CD4-positive, alpha-beta T cell (primary cell): ENCODE data around the gene CDC42EP3. TPM values are rescaled to one million over a fixed set of nuclear protein-coding genes. Genes with fewer than 3 reads are reported as not detected.
A peak's percentile ranks its signal among the peaks of the same experiment; 100 is the strongest.

Experiments used
- ATAC-seq: fragments of 200-7000 bp; cut with Tn5 transposase; one replicate; pipeline ENCODE4 v1.10.0; 2022; ENCODE audit warnings: mild to moderate bottlenecking; ENCODE audit not compliant: poor library complexity
- CTCF ChIA-PET: fragments of 350-600 bp; sonication (Branson Sonifier 250); formaldehyde crosslinking; loops from one replicate; lab custom pipeline; 2021; ENCODE audit warnings: antibody characterized with exemption, inconsistent platforms; lab: Charles Lee
- POLR2A ChIA-PET: fragments of 350-600 bp; sonication (Branson Sonifier 250); formaldehyde crosslinking; loops from one replicate; lab custom pipeline; 2021; ENCODE audit warnings: antibody characterized with exemption, inconsistent platforms; lab: Charles Lee
- DNase-seq, 14 experiments: peaks; one replicate each; pipeline ENCODE4 v3.0.0-alpha.2; 2013 to 2020; ENCODE audit warnings: mixed read lengths in 2 of 14
- H3K27ac ChIP-seq, 2 donors: one replicate each; pipeline versions ENCODE4 v1.5.1 to v1.7.0; 2013; ENCODE audit warnings: low read length in 2 of 2, low read depth in 1 of 2, mild to moderate bottlenecking in 1 of 2
- H3K27me3 ChIP-seq, 2 experiments: 1 replicate in 1 of 2; 2 replicates in 1 of 2; pipeline versions ENCODE4 v1.6.1 to v1.7.0; 2013; ENCODE audit warnings: low read length in 2 of 2, control low read depth in 1 of 2, mild to moderate bottlenecking in 1 of 2, moderate library complexity in 1 of 2; ENCODE audit not compliant: insufficient read depth in 2 of 2, control insufficient read depth in 1 of 2
- H3K36me3 ChIP-seq: one replicate; pipeline ENCODE4 v1.6.1; 2013; ENCODE audit warnings: low read length, control low read depth; ENCODE audit not compliant: insufficient read depth
- H3K4me1 ChIP-seq: one replicate; pipeline ENCODE4 v1.6.1; 2013; ENCODE audit warnings: low read length, control low read depth; ENCODE audit not compliant: insufficient read depth
- H3K4me3 ChIP-seq: one replicate; pipeline ENCODE4 v1.5.1; 2013; ENCODE audit warnings: mild to moderate bottlenecking, low read length, moderate library complexity
- H3K9me3 ChIP-seq, 2 experiments: 1 replicate in 1 of 2; 2 replicates in 1 of 2; pipeline versions ENCODE4 v1.6.1 to v1.7.0; 2013; ENCODE audit warnings: low read length in 2 of 2, mild to moderate bottlenecking in 2 of 2, control low read depth in 1 of 2, moderate library complexity in 1 of 2; ENCODE audit not compliant: control insufficient read depth in 1 of 2, insufficient read depth in 1 of 2
- H3K27ac Mint-ChIP-seq: one replicate; pipeline ENCODE4 v1.8.0; 2020; ENCODE audit warnings: mixed read lengths
- H3K27me3 Mint-ChIP-seq: one replicate; pipeline ENCODE4 v1.8.0; 2021; ENCODE audit warnings: mixed read lengths
- H3K36me3 Mint-ChIP-seq: one replicate; pipeline ENCODE4 v1.8.0; 2021; ENCODE audit warnings: low read depth, mixed read lengths
- H3K4me1 Mint-ChIP-seq: one replicate; pipeline ENCODE4 v1.8.0; 2021; ENCODE audit warnings: low read depth, mixed read lengths
- H3K4me3 Mint-ChIP-seq: one replicate; pipeline ENCODE4 v1.8.0; 2020; ENCODE audit warnings: mild to moderate bottlenecking, mixed read lengths
- H3K9me3 Mint-ChIP-seq: one replicate; pipeline ENCODE4 v1.8.0; 2020; ENCODE audit warnings: mixed read lengths
- CTCF ChIP-seq: fragments of 200-600 bp; IDR thresholded peaks from one replicate; pipeline ENCODE4 v1.8.0; 2022; ENCODE audit warnings: antibody characterized with exemption, mild to moderate bottlenecking
- intact Hi-C, 2 experiments: fragments of 100-400 bp; cut with DNase I in 1 of 2; cut with micrococcal nuclease in 1 of 2; formaldehyde crosslinking; loops; one replicate each; pipeline versions ENCODE4 v1.15.1 to v1.9.0; 2023 to 2025; cut with DNase I, micrococcal nuclease
- total RNA-seq, 174 experiments: library from RNA in 2 of 174; stranded (reverse) in 2 of 174; gene quantifications; one replicate each; pipeline ENCODE4 v1.2.3 and lab custom pipeline; 2021 to 2026

The CDC42EP3 gene
- total RNA-seq, 2 experiments from 2014 or later, result 20.6 to 24.1 TPM

GRCh38 chr2:37637190-37637860 is 34.1 kb downstream of the CDC42EP3 start:
- DNase-seq (no peak), ATAC-seq (no peak)
- Mint-ChIP-seq H3K36me3 (peaks cover 16% of the 10 kb centered on the region), H3K27me3 (no peaks in the 10 kb centered on the region), H3K4me3 (no peak overlapping the region), H3K4me1 (peaks cover 85% of the 10 kb centered on the region), H3K9me3 (peaks cover 2% of the 10 kb centered on the region), H3K27ac (peak overlapping the region; percentile 88)
- ChIA-PET POLR2A (interaction anchor here (0.9 to 1.6 kb wide), 2 partner anchors 11 to 32 kb away, joined by 3 to 4 read pairs; no protein-coding TSS in a partner anchor), CTCF (no interaction called here)
- Histone ChIP-seq H3K4me3 (no peak overlapping the region), H3K9me3 (no peaks in the 10 kb centered on the region), H3K36me3 (peaks cover 25% of the 10 kb centered on the region), H3K4me1 (peaks cover 49% of the 10 kb centered on the region), H3K27ac (no peak overlapping the region), H3K27me3 (no peaks in the 10 kb centered on the region)
- TF ChIP-seq CTCF, result no peak
- intact Hi-C loops, result no loop called here

GRCh38 chr2:37636381-37637066 is 34.9 kb downstream of the CDC42EP3 start:
- peak overlapping the region; percentile 88 for H3K27ac Mint-ChIP-seq
- ATAC-seq (no peak), DNase-seq (no peak)
- H3K4me1 Mint-ChIP-seq, result peaks cover 78% of the 10 kb centered on the region
- ChIA-PET CTCF (no interaction called here), POLR2A (interaction anchor here (0.6 to 1.6 kb wide), 5 partner anchors 10 to 36 kb away, joined by 3 to 4 read pairs (median 3); no protein-coding TSS in a partner anchor)
- Histone ChIP-seq H3K4me1 (peaks cover 47% of the 10 kb centered on the region), H3K36me3 (peaks cover 18% of the 10 kb centered on the region), H3K27me3 (no peaks in the 10 kb centered on the region), H3K4me3 (no peak overlapping the region), H3K27ac (peak overlapping the region in 1 of 2 donors; percentile 70), H3K9me3 (no peaks in the 10 kb centered on the region)
- H3K9me3 Mint-ChIP-seq, result peaks cover 2% of the 10 kb centered on the region
- TF ChIP-seq CTCF, result no peak
- H3K36me3 Mint-ChIP-seq, result peaks cover 8% of the 10 kb centered on the region
- H3K27me3 Mint-ChIP-seq, result no peaks in the 10 kb centered on the region
- intact Hi-C loops, result no loop called here
- no peak overlapping the region for H3K4me3 Mint-ChIP-seq

- H3K4me1 ChIP-seq, result peaks cover 47% of the 10 kb centered on the region
- Mint-ChIP-seq H3K36me3 (no peaks in the 10 kb centered on the region), H3K4me3 (peak overlapping the region; percentile 8), H3K4me1 (peaks cover 76% of the 10 kb centered on the region), H3K9me3 (no peaks in the 10 kb centered on the region), H3K27ac (peak overlapping the region; percentile 88), H3K27me3 (no peaks in the 10 kb centered on the region)
- peak; percentile 89 for ATAC-seq
- intact Hi-C loops, result loop anchor here in 1 of 2 experiments (1.0 kb wide), 4 partner anchors 9 to 221 kb away; no protein-coding TSS in a partner anchor
- ChIA-PET CTCF (interaction anchor here (0.6 kb wide), 1 partner anchor 12 kb away, joined by 3 read pairs; no protein-coding TSS in a partner anchor), POLR2A (interaction anchor here (0.6 to 1.6 kb wide), 4 partner anchors 10 to 36 kb away, joined by 3 to 4 read pairs (median 3); no protein-coding TSS in a partner anchor)
- H3K9me3 ChIP-seq, result no peaks in the 10 kb centered on the region
- H3K36me3 ChIP-seq, result peaks cover 10% of the 10 kb centered on the region
- H3K27me3 ChIP-seq, result no peaks in the 10 kb centered on the region
- TF ChIP-seq CTCF, result no peak
- no peak overlapping the region for H3K4me3 ChIP-seq
- DNase-seq, result peak; percentile 24 to 93 (median 53)
- peak overlapping the region; percentile 70 to 75 for H3K27ac ChIP-seq
These were observed 35.7 kb downstream of the CDC42EP3 start for GRCh38 chr2:37635504-37636380.
